HK-2 (cell line): ENCODE data around the gene PSMD11.

Experiments
- DNase-seq: peaks from one replicate; pipeline ENCODE4 v3.0.0-alpha.2; 2018; ENCODE audit not compliant: unreplicated experiment

The PSMD11 gene

DNA sequence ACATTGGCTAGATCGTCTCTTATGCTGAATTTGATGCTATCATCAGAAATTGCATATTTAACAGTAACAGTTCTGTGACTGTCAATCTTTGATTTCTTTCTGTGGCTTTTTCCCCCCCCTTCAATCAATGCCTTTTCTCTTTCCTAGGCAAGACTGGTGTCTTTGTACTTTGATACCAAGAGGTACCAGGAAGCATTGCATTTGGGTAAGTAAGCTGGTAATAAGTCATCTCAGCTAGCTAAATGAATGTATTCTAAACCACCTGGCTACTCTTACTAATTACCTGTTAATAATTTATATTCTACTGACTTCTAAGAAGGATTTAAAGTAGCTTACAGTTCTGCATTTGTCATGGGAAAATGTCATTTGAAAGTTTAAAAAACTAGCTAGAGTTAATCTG lies 20.1 kb downstream of the PSMD11 start:
- no peak for DNase-seq

DNA sequence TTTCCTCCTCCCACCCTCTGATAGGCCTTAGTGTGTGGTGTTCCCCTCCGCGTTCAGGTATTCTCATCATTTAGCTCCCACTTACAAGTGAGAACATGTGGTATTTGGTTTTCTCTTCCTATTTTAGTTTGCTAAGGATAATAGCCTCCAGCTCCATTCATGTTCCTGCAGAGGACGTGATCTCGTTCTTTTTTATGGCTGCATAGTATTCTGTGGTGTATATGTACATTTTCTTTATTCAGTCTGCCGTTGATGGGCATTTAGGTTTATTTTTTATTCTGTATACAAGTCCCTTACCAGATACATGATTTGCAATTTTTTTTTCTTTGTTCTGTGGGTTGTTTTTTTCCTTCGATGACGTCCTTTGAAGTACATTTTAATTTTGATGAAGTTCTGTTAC lies 23.6 kb downstream of the PSMD11 start:
- DNase-seq = no peak

DNA sequence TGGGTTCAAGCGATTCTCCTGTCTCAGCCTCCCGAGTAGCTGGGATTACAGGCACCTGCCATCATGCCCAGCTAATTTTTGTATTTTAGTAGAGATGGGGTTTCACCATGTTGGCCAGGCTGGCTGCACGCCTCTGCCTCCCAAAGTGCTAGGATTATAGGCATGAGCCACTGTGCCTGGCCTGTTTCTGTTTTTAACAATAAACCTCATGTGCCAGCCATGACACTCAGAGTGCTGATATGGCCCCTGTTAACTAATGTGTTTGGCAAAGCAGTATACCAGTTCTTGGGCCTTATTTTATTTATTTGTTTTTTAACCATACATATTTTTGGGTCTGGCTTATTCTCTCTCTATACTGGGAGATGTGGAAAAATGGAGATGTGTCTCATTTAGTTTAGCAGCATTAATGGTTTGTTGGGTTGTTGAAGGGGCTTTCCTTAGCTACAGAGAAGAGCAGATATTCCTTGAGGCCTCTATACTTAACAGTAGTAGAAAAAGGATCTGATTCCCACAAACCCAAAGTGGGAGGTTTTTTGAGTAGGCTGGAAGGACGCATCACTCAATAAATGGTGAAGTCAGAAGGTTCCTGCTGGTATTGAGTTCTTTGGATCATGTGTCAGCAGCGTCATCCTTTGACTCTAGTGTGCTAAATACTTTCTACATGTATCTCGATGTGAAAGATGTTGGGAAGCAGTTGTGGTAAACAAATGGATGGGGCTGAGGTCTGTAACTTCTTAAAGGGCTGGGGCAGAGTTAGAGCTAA lies 26.3 kb downstream of the PSMD11 start:
- no peak for DNase-seq

DNA sequence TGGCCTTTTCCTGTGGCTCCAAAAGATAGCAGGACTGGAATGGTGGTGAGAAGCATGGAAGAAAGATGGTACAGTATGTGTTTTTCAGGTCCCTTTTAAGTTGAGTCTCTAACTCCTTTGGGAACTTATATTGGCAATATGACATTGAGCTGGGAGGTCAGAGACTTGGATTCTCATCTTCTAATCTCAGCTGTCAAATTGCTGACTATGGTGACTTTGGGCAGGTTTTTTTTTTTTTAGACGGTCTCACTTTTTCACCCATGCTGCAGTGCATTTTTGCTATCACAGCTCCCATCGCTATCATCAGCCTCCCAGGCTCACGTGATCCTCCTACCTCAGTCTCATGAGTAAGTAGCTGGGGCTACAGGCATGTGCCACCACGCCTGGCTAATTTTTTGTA lies 27.3 kb downstream of the PSMD11 start:
- DNase-seq = no peak

DNA sequence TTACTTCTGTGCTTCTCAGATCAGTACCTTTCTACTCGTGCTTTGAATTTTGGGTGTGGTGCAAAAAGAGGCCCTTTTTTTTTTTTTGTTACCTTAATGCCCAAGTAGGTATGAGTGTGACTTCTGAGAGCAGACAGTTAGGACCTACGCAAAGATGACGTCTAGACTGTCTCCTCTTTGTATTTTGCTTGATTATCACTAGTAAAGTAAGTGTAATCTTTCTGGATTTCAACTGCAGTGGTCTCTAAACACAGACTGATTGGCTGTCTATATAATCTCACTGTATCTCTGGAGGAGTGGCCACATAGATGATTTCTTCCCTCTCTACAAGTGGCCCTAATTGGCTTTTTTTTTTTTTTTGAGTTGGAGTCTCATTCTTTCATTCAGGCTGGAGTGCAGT lies 30.9 kb downstream of the PSMD11 start:
- no peak for DNase-seq

DNA sequence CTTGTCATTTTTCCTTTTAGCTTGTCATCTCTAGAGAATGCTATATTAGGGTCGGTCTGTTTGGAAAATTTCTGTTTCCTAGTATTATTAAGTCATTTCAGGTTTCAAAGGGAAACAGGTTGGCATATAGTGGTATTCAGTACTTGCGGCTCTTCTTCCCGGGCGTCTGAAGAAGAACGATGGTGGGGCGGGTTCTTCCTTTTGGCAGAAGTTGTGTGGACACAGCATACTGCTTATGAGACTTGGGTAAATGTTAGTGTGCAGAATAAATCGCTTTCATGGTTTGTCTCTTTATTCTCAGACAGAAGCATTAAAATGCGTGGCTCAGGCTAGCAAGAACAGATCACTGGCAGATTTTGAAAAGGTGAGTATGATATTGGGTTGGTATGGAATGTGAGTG lies 32.9 kb downstream of the PSMD11 start:
- DNase-seq = no peak

DNA sequence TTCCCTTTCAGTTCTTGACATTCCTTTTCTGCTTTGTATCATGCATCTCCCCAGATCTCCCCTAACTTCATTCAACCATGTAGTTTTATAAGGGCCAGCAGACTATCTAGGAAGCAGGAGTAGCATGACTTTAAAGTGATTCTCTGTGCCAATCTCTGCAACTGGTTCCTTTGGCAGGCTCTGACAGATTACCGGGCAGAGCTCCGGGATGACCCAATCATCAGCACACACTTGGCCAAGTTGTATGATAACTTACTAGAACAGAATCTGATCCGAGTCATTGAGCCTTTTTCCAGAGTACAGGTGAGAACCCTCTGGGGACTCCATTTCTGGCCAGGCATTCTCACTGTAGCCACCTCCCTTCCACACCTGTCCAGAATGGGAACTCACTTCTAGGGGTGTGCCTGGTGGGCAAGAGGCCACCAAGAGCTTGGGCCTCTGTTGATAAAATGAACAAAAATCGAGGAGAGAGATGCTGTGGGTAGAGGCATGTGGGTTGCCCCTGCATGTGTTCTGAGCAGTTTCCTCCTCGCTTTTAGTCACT lies 34.8 kb downstream of the PSMD11 start:
- no peak for DNase-seq

DNA sequence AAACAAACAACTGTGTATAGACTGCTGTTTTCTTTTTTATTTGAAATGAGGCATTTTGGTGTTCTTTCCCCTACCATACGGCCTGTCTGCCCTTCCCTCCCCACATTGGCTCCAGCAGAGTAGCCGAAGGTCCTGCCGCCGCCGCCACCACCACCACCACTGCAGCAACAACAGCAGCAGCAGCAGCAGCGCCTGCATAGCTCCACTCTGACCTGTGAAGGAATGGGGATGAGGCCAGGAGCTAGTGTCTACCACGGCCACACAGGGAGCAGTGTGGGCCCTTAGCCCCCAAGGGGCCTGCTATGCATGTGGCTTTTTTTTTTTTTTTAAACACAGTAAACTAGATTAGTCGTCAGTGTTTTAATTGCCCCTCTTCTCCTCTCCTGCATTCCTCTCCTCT lies 36.9 kb downstream of the PSMD11 start:
- DNase-seq = no peak

DNA sequence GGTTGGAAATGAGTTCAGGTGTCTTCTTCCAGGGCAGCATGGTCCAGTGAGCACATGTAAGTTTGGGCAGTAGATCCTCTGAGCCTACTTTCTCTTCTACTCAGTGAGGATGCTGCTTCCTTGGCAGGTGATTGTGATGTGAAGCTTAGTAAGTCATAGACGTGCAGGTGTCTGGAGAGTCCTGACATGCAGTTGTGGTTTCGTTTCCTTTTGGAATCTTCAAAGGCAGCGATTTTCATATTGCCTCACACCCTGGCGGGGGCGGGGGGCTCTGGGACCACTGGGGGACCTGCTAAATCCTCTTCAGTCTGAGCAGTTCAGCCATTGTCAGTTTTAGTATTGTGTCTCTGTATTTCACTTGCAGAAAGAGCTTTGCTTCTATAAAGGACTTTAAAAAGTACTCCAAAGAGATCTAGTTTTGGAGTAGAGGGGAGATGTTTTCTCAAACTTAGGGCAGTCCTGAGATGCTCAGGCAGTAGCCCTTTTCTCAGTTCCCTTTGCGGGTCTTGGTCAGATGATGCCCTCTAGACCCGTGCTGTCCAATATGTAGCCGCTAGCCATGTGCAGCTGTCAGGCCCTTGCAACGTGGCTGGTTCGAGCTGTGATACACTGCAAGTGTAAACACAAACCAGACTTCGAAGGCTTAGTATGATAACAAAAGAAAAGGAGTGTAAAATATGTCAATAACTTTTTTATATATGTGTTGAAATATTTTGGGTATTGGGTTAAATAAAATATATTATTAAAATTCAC lies 38.4 kb downstream of the PSMD11 start:
- DNase-seq = no peak

DNA sequence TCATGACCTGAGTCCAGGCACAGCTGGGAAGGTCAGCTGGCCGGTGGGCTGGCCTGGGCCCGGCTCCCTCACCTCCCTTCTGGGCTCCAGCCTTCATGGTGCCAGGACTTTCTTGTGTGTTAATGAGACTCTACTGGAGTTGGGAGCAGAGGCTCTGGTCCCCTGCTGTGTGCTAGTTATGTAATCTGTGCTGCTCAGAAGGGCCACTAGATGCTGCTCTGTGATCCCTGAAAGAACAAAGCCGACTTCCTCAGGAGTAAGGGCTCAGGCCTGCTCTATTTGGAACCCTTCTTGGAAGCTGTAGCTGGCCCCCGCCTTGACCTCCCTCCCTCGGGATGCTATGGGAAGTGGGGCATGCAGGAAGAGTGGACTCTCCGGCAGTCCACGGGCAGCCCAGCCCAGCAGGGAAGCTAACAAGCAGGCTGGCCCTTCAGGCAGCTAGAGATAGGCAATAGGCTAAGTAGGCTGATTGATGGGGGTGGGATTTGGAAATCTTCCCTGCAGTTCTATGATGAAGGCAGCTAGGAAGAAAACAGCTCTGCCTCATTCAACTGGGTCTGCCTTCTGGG lies 39.2 kb downstream of the PSMD11 start:
- no peak for DNase-seq

DNA sequence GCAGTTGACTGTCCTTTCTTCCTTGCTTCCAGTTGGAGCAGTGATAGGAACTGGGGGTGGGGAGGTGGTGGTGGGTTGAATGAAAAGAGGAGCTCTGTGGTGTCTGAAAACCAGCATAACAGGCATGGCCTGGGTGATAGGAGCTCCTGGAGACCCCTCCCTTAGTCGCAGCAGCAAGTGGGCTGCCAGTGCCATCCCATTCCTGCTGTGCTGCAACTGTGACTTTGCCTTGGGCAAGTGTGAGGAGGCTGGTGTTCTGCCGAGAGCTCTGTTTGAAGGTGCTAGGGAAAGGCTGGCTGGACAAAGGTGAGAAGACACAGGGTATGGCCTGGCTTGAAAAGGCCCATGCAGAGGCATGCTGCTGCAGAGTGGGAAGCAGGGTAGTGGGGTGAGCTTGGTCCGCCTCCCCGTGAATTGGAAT lies 39.7 kb downstream of the PSMD11 start:
- DNase-seq = no peak

DNA sequence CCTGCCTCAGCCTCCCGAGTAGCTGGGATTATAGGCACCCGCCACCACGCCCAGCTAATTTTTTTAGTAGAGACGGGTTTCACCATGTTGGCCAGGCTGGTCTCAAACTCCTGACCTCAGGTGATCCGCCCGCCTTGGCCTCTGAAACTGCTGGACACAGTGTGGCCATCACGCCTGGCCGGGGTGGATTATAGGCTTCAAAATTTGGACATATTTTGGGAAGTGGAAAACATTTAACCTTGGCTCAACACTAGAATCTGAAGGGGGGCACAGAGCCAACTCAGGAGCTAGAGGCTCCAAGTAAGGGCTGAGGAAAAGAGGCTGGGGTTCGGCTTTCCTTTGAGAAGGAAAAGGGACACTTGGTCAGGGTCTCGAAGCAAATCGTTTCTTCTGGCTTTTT lies 40.3 kb downstream of the PSMD11 start:
- DNase-seq = no peak

DNA sequence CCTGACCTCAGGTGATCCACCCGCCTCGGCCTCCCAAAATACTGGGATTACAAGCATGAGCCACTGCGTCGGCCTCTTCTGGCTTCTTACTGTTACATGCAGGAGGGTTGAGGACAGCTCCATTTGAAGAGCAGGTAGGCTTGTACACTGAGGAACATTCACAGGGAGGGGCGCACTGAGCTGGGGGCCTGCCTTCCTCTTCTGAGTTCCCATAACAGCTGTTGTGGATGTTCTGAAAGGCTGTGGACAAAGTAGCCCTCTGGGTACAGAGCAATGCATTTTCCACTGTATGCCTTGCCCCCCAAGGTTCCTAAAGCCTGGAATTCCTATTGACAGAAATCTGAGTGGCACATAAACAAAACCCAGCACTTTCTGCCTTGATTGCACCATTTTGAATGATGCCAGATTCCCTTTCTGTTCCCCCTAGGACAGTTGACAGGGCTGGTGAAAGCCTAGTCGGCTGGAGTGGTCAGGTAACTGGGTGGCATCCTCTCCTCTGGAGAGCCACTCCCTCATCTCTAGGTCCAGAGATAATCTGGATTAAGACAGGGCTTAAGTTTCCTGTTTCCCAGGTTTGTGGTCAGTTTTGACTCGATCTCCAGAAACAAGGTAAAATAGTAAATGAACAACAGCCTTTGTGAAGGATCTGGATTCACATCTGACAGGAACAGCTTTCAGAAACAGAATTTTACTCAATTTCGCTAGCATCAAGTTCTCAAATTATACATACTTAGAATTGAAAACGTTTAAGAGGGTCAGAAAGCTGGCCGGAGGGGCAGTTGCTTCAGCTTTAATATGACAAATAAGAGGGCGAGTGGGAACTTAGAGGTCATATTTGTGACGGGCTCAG lies 41.2 kb downstream of the PSMD11 start:
- DNase-seq = no peak

DNA sequence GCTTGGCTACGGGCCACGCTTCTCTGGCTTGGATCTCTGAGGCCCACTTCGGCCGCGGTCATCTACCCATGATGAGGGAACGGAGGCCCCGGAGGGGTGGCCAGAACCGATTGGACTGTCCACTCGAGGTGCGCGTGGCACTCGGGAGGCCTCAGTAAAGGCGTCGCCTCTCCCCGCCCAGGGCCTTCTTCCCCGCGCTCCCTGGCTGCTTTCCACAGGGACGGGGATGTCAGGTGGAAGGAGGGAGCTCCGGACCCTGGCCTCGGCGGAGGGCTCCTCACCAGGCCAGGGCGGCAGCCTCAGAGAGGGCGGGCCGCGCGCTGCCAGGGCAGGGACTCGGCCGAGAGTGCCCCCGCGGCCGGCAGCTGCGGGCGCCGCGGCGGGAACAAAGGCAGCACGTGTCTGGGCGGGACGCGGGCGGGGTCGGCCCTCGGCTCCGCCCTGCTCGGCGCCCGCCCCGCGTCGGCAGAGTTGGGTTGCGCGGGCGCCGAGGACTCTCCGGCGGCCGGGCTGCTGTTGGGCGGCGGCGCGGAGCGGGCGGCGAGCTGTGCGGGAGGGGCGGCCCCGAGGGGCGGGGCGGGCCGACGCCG lies 41.9 kb downstream of the PSMD11 start:
- peak; percentile 78 for DNase-seq

DNA sequence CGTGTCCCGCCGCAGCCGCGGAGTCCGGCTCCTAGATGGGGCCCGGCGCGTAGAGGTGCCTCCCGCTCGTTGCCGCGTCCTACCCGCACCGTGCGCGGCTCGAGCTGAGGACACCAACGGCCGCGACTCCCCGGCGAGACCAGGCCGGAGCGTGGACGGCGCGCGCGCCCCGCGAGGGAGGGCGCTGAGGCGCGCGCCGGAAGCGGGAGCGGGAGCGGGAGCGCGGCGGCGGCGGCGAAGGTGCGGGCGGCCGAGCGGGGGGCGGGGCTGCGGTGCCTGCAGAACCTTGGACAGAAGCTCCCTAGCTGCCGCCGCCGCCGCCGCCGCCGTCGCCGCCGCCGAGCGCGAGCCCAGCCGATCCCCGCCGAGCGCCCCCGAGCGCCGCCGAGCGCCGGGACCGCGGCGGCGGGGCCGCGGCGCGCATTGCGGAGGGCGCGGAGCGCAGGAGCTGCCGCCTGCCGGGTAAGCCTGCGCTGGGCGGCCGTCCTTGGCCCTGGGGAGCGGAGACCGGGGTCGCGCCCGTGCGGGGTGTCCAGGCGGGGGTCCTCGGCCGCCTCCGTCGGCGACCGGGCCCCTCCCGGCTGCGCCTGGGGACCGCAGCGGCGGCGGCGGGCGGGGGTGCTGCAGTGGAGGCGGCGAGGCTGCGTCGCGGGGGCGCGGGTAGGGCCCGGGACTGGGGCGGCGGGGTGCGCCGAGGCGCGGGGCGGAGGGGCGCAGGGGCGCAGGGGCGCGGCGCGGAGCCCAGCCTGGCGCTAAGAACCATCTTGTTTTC lies 42.6 kb downstream of the PSMD11 start, which contains the start of gene CDK5R1:
TSS of gene CDK5R1 (plus strand) at position 293 of the 772 bp plus-strand sequence. CDS start 628 bp downstream, outside the sequence.
- DNase-seq = peak; percentile 69

DNA sequence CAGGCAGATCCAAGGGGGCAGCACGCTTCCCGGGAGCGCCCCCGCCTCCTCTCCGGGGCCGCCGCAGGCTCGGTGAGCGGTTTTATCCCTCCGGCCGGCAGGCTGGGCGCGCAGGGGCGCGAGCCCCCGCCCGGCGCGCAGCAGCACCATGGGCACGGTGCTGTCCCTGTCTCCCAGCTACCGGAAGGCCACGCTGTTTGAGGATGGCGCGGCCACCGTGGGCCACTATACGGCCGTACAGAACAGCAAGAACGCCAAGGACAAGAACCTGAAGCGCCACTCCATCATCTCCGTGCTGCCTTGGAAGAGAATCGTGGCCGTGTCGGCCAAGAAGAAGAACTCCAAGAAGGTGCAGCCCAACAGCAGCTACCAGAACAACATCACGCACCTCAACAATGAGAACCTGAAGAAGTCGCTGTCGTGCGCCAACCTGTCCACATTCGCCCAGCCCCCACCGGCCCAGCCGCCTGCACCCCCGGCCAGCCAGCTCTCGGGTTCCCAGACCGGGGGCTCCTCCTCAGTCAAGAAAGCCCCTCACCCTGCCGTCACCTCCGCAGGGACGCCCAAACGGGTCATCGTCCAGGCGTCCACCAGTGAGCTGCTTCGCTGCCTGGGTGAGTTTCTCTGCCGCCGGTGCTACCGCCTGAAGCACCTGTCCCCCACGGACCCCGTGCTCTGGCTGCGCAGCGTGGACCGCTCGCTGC lies 43.3 kb downstream of the PSMD11 start:
- no peak for DNase-seq

DNA sequence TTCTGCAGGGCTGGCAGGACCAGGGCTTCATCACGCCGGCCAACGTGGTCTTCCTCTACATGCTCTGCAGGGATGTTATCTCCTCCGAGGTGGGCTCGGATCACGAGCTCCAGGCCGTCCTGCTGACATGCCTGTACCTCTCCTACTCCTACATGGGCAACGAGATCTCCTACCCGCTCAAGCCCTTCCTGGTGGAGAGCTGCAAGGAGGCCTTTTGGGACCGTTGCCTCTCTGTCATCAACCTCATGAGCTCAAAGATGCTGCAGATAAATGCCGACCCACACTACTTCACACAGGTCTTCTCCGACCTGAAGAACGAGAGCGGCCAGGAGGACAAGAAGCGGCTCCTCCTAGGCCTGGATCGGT lies 43.9 kb downstream of the PSMD11 start:
- no peak for DNase-seq

DNA sequence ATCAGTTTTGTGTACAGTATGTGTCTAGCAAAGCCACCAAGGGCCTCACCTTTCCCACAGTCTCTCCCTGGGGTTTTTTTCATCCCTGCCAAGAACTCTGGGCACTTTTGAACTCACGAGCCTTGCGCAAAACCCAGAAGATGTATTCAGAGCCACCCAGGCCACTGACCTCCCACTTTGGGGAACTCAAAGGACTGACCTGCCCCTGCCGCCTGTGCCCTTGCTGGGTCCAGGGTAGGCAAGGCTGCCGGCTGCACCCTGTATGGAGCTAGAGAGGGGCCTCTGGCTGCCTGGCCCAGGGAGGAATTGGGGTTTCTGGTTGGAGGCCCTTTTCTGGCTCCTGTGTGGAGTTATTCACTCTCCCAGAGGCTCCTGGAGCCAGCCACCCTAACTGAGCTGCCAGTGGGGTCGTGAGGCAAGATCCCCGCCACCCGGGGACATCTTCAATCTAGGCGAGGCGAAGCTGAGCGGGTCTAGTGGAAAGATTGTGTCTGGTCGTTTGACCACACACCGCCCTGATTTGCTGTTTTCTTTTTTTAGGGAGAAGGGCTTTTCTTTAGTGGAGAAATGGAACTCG lies 44.4 kb downstream of the PSMD11 start:
- no peak for DNase-seq

DNA sequence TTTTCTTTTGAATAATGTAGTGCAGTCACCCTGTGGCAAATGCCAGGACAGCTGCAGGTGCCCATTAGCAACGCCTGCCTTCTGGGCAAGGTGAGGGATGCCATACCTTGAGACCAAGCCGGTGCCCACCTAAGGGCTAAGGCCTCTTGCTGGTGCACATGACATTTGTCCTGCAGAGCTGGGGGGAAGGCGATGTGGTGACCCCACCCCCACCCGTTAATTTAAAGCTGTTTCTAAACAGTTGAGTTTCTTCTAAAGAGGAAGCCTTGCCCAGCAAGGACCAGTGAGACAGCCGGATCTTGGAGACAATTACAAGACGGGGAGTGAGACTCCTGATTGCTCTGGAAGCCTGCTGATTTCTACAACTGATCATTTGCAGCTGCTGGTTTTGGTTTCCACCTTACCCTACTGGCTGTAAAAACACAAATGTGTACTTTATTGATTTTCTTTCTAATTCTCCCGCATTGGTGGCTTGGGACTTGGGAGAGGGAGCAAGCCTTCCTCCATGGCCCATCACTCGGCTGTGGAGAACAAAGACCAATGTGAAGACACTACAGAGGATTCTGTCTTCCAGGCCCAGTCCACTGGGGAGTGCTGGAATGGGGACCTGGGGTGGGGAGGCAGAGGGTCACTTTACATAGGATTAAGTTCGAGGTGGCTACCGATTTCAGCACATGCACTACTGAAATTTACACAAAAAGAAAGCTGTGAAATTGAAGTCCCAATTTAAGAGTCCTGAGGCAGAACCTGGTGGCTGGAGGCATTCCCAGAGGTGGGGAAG lies 45.2 kb downstream of the PSMD11 start:
- no peak for DNase-seq
